Neural cell (in vitro differentiated cells): Measurements from ENCODE around the gene MINDY4. TPM values are rescaled to one million over a fixed set of nuclear protein-coding genes. Genes with fewer than 3 reads are reported as not detected.

ENCODE experiments used
- H2AFZ ChIP-seq: fragments of 200-600, 300-800 bp; sonication (generic), shearing (Covaris generic); 2 replicates; pipeline ENCODE4 v1.6.0; 2014; ENCODE audit warnings: low read depth, mild to moderate bottlenecking, antibody characterized with exemption, low read length, moderate library complexity
- H3F3A ChIP-seq: fragments of 200-600 bp; shearing (Covaris generic); 2 replicates; pipeline ENCODE4 v1.6.1; 2016; ENCODE audit warnings: mild to moderate bottlenecking, moderate library complexity, mixed read lengths, antibody characterized with exemption, low read length; ENCODE audit not compliant: insufficient read depth, poor library complexity, severe bottlenecking
- H3K27ac ChIP-seq: fragments of 200-600, 300-800 bp; sonication (generic), shearing (Covaris generic); 2 replicates; pipeline ENCODE4 v1.5.1; 2014; ENCODE audit warnings: mild to moderate bottlenecking, low read length, moderate library complexity
- H3K27me3 ChIP-seq: fragments of 300-800, 200-600 bp; sonication (generic), shearing (Covaris generic); 2 replicates; pipeline ENCODE4 v1.6.0; 2014; ENCODE audit warnings: mild to moderate bottlenecking, low read depth, low read length, moderate library complexity; ENCODE audit not compliant: insufficient read depth
- H3K36me3 ChIP-seq: fragments of 300-800, 200-600 bp; sonication (generic), shearing (Covaris generic); 2 replicates; pipeline ENCODE4 v1.5.1; 2014; ENCODE audit warnings: mild to moderate bottlenecking, antibody characterized with exemption, low read length, moderate library complexity; ENCODE audit not compliant: insufficient read depth
- H3K4me2 ChIP-seq: fragments of 300-800, 200-600 bp; sonication (generic), shearing (Covaris generic); 2 replicates; pipeline ENCODE4 v1.6.0; 2014; ENCODE audit warnings: mild to moderate bottlenecking, low read length
- H3K4me3 ChIP-seq: fragments of 300-800, 200-600 bp; sonication (generic), shearing (Covaris generic); 2 replicates; pipeline ENCODE4 v1.5.1; 2014; ENCODE audit warnings: mild to moderate bottlenecking, low read length, moderate library complexity
- H3K79me2 ChIP-seq: fragments of 200-600 bp; shearing (Covaris generic); replicated peaks from 2 replicates; pipeline ENCODE4 v1.6.0; 2014; ENCODE audit warnings: mild to moderate bottlenecking, low read length, moderate library complexity; ENCODE audit not compliant: insufficient read depth
- H3K9ac ChIP-seq: fragments of 300-800, 200-600 bp; sonication (generic), shearing (Covaris generic); 2 replicates; pipeline ENCODE4 v1.6.1; 2016; ENCODE audit warnings: mild to moderate bottlenecking, low read length, mixed read lengths
- H3K9me2 ChIP-seq: fragments of 200-600 bp; shearing (Covaris generic); 2 replicates; pipeline ENCODE4 v1.6.1; 2016; ENCODE audit warnings: mild to moderate bottlenecking, low read length, mixed read lengths; ENCODE audit not compliant: insufficient read depth
- H3K9me3 ChIP-seq: fragments of 200-600, 300-800 bp; sonication (generic), shearing (Covaris generic); 2 replicates; pipeline ENCODE4 v1.6.1; 2016; ENCODE audit warnings: mild to moderate bottlenecking, mixed run types, low read length, moderate library complexity, mixed read lengths
- H4K20me1 ChIP-seq: fragments of 200-600 bp; shearing (Covaris generic); 2 replicates; pipeline ENCODE4 v1.6.1; 2016; ENCODE audit warnings: mild to moderate bottlenecking, mixed run types; ENCODE audit not compliant: insufficient read depth
- EP300 ChIP-seq: fragments of 450-650 bp; conservative IDR thresholded peaks from 2 replicates; pipeline ENCODE4 v1.6.1; 2014; ENCODE audit warnings: antibody characterized with exemption, mild to moderate bottlenecking, moderate library complexity; ENCODE audit not compliant: poor library complexity, severe bottlenecking
- EZH2 ChIP-seq: fragments of 200-600, 300-800 bp; shearing (Covaris generic), sonication (generic); IDR thresholded peaks from 2 replicates; pipeline ENCODE4 v1.6.1; 2014; ENCODE audit warnings: antibody characterized with exemption, low read length, borderline replicate concordance, mild to moderate bottlenecking; ENCODE audit not compliant: insufficient read depth, poor library complexity, severe bottlenecking
- MXI1 ChIP-seq: fragments of 450-650 bp; conservative IDR thresholded peaks from 2 replicates; pipeline ENCODE4 v1.6.1; 2014; ENCODE audit warnings: antibody characterized with exemption, mild to moderate bottlenecking; ENCODE audit not compliant: poor library complexity, severe bottlenecking
- POLR2AphosphoS5 ChIP-seq: IDR thresholded peaks from 2 replicates; pipeline ENCODE4 v1.6.1; 2012
- RAD21 ChIP-seq: fragments of 450-650 bp; conservative IDR thresholded peaks from 2 replicates; pipeline ENCODE4 v1.6.1; 2014; ENCODE audit warnings: antibody characterized with exemption, mild to moderate bottlenecking, moderate library complexity
- REST ChIP-seq: IDR thresholded peaks from 2 replicates; pipeline ENCODE4 v1.6.1; 2012; ENCODE audit warnings: borderline replicate concordance
- SMC3 ChIP-seq: fragments of 450-650 bp; conservative IDR thresholded peaks from 2 replicates; pipeline ENCODE4 v1.6.1; 2014; ENCODE audit warnings: antibody characterized with exemption, mild to moderate bottlenecking, moderate library complexity; ENCODE audit not compliant: poor library complexity
- TAF1 ChIP-seq: IDR thresholded peaks from 2 replicates; pipeline ENCODE4 v1.6.1; 2012; ENCODE audit warnings: low read depth
- polyA plus RNA-seq: library from polyadenylated mRNA; depleted of rRNA; stranded (reverse); fragments of >200 nt; gene quantifications from 2 replicates; pipeline ENCODE4 v1.2.3, GENCODE V29; 2014
- TF ChIP-seq, protein P1 (sequence below): fragments of 450-650 bp; IDR thresholded peaks from 2 replicates; pipeline ENCODE4 v1.5.1; 2014; ENCODE audit warnings: antibody characterized with exemption, mild to moderate bottlenecking, moderate library complexity; ENCODE audit not compliant: poor library complexity, severe bottlenecking

MINDY4 gene
- polyA plus RNA-seq, 1 donor from 2014 or later = 1.0 TPM

DNA sequence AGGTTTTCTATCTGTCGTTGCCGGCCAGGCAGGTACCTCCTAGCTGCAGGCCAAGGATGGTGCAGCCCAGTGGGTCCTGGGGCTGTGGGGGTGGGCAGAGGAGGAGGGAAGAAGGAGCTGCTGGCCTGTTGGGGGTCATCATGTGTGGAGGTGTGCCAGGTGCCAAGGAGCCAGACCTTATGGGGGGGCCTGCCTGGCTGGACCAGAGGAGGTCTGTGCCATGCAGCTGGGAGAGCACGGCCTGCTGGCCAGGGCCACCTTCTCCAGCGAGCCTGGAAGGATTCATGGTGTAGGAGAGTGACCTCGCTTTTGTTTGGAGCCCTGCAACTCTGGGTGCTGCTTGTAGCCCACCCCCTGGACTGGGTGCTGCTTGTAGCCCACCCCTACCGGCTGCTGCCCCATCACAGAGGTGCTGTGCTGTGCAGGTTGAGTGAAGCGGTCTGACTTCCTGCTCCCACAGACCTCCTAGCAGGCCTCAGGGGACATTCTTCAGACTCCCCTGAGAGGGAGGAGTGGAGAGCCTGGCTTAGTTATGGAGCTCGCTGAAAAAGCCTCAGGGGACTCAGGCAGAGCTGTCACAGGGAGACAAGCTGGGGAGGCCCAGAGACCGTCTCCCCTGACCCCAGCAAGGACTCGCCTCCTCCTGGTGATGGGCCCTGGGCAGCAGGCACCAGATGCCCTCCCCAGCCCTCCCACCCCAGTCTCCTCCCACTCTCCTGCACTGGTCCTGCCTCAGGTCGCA is 72.7 kb downstream of the MINDY4 start:
- H3K4me2 ChIP-seq = no peak overlapping the region
- no peak overlapping the region for H2AFZ ChIP-seq
- H4K20me1 ChIP-seq = no peaks in the 10 kb centered on the region
- no peaks in the 10 kb centered on the region for H3F3A ChIP-seq
- no peaks in the 10 kb centered on the region for H3K79me2 ChIP-seq
- no peak overlapping the region for H3K9ac ChIP-seq
- no peak overlapping the region for H3K4me3 ChIP-seq
- TF ChIP-seq, protein P1, sequence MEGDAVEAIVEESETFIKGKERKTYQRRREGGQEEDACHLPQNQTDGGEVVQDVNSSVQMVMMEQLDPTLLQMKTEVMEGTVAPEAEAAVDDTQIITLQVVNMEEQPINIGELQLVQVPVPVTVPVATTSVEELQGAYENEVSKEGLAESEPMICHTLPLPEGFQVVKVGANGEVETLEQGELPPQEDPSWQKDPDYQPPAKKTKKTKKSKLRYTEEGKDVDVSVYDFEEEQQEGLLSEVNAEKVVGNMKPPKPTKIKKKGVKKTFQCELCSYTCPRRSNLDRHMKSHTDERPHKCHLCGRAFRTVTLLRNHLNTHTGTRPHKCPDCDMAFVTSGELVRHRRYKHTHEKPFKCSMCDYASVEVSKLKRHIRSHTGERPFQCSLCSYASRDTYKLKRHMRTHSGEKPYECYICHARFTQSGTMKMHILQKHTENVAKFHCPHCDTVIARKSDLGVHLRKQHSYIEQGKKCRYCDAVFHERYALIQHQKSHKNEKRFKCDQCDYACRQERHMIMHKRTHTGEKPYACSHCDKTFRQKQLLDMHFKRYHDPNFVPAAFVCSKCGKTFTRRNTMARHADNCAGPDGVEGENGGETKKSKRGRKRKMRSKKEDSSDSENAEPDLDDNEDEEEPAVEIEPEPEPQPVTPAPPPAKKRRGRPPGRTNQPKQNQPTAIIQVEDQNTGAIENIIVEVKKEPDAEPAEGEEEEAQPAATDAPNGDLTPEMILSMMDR = no peak
- no peak for TF ChIP-seq RAD21
- no peaks in the 10 kb centered on the region for H3K9me3 ChIP-seq
- no peak overlapping the region for H3K27ac ChIP-seq
- no peaks in the 10 kb centered on the region for H3K9me2 ChIP-seq
- H3K27me3 ChIP-seq = no peaks in the 10 kb centered on the region
- H3K36me3 ChIP-seq = no peaks in the 10 kb centered on the region

- TF ChIP-seq POLR2AphosphoS5 = no peak
- no peak for TF ChIP-seq EZH2
- no peak for TF ChIP-seq MXI1
- TF ChIP-seq, protein P1 = no peak
- TF ChIP-seq REST = no peak
- no peak for TF ChIP-seq SMC3
- TF ChIP-seq RAD21 = no peak
- no peak for TF ChIP-seq EP300
- no peak for TF ChIP-seq TAF1
- no peaks in the 10 kb centered on the region for H3K36me3 ChIP-seq
- no peak overlapping the region for H3K9ac ChIP-seq
- no peaks in the 10 kb centered on the region for H3K9me2 ChIP-seq
- H3F3A ChIP-seq = no peaks in the 10 kb centered on the region
- no peak overlapping the region for H2AFZ ChIP-seq
- no peaks in the 10 kb centered on the region for H3K27me3 ChIP-seq
- no peak overlapping the region for H3K4me2 ChIP-seq
- H3K4me3 ChIP-seq = no peak overlapping the region
- no peaks in the 10 kb centered on the region for H3K9me3 ChIP-seq
- H3K79me2 ChIP-seq = no peaks in the 10 kb centered on the region
- H4K20me1 ChIP-seq = no peaks in the 10 kb centered on the region
- H3K27ac ChIP-seq = no peak overlapping the region
These were observed 73.3 kb downstream of the MINDY4 start for GRCh38 chr7:30844483-30844874.
